CD4-positive, alpha-beta T cell (primary cell): Measurements from ENCODE around the gene CHKA. TPM values are rescaled to one million over a fixed set of nuclear protein-coding genes. Genes with fewer than 3 reads are reported as not detected.

Experiments used
- ATAC-seq: fragments of 200-7000 bp; cut with Tn5 transposase; one replicate; pipeline ENCODE4 v1.10.0; 2022; ENCODE audit warnings: mild to moderate bottlenecking; ENCODE audit not compliant: poor library complexity
- CTCF ChIA-PET: fragments of 350-600 bp; sonication (Branson Sonifier 250); formaldehyde crosslinking; loops from one replicate; lab custom pipeline; 2021; ENCODE audit warnings: antibody characterized with exemption, inconsistent platforms; lab: Charles Lee
- POLR2A ChIA-PET: fragments of 350-600 bp; sonication (Branson Sonifier 250); formaldehyde crosslinking; loops from one replicate; lab custom pipeline; 2021; ENCODE audit warnings: antibody characterized with exemption, inconsistent platforms; lab: Charles Lee
- DNase-seq, 14 experiments: peaks; one replicate each; pipeline ENCODE4 v3.0.0-alpha.2; 2013 to 2020; ENCODE audit warnings: mixed read lengths in 2 of 14
- H3K27ac ChIP-seq, 2 donors: one replicate each; pipeline versions ENCODE4 v1.5.1 to v1.7.0; 2013; ENCODE audit warnings: low read length in 2 of 2, low read depth in 1 of 2, mild to moderate bottlenecking in 1 of 2
- H3K27me3 ChIP-seq, 2 experiments: 1 replicate in 1 of 2; 2 replicates in 1 of 2; pipeline versions ENCODE4 v1.6.1 to v1.7.0; 2013; ENCODE audit warnings: low read length in 2 of 2, control low read depth in 1 of 2, mild to moderate bottlenecking in 1 of 2, moderate library complexity in 1 of 2; ENCODE audit not compliant: insufficient read depth in 2 of 2, control insufficient read depth in 1 of 2
- H3K36me3 ChIP-seq: one replicate; pipeline ENCODE4 v1.6.1; 2013; ENCODE audit warnings: low read length, control low read depth; ENCODE audit not compliant: insufficient read depth
- H3K4me1 ChIP-seq: one replicate; pipeline ENCODE4 v1.6.1; 2013; ENCODE audit warnings: low read length, control low read depth; ENCODE audit not compliant: insufficient read depth
- H3K4me3 ChIP-seq: one replicate; pipeline ENCODE4 v1.5.1; 2013; ENCODE audit warnings: mild to moderate bottlenecking, low read length, moderate library complexity
- H3K9me3 ChIP-seq, 2 experiments: 1 replicate in 1 of 2; 2 replicates in 1 of 2; pipeline versions ENCODE4 v1.6.1 to v1.7.0; 2013; ENCODE audit warnings: low read length in 2 of 2, mild to moderate bottlenecking in 2 of 2, control low read depth in 1 of 2, moderate library complexity in 1 of 2; ENCODE audit not compliant: control insufficient read depth in 1 of 2, insufficient read depth in 1 of 2
- H3K27ac Mint-ChIP-seq: one replicate; pipeline ENCODE4 v1.8.0; 2020; ENCODE audit warnings: mixed read lengths
- H3K27me3 Mint-ChIP-seq: one replicate; pipeline ENCODE4 v1.8.0; 2021; ENCODE audit warnings: mixed read lengths
- H3K36me3 Mint-ChIP-seq: one replicate; pipeline ENCODE4 v1.8.0; 2021; ENCODE audit warnings: low read depth, mixed read lengths
- H3K4me1 Mint-ChIP-seq: one replicate; pipeline ENCODE4 v1.8.0; 2021; ENCODE audit warnings: low read depth, mixed read lengths
- H3K4me3 Mint-ChIP-seq: one replicate; pipeline ENCODE4 v1.8.0; 2020; ENCODE audit warnings: mild to moderate bottlenecking, mixed read lengths
- H3K9me3 Mint-ChIP-seq: one replicate; pipeline ENCODE4 v1.8.0; 2020; ENCODE audit warnings: mixed read lengths
- CTCF ChIP-seq: fragments of 200-600 bp; IDR thresholded peaks from one replicate; pipeline ENCODE4 v1.8.0; 2022; ENCODE audit warnings: antibody characterized with exemption, mild to moderate bottlenecking
- intact Hi-C, 2 experiments: fragments of 100-400 bp; cut with DNase I in 1 of 2; cut with micrococcal nuclease in 1 of 2; formaldehyde crosslinking; loops; one replicate each; pipeline versions ENCODE4 v1.15.1 to v1.9.0; 2023 to 2025; cut with DNase I, micrococcal nuclease
- total RNA-seq, 174 experiments: library from RNA in 2 of 174; stranded (reverse) in 2 of 174; gene quantifications; one replicate each; pipeline ENCODE4 v1.2.3 and lab custom pipeline; 2021 to 2026

The CHKA gene
- total RNA-seq, 2 experiments from 2014 or later, result 30.1 to 31.4 TPM

- Histone ChIP-seq H3K4me3 (no peak overlapping the region), H3K27me3 (no peaks in the 10 kb centered on the region), H3K4me1 (peaks cover 18% of the 10 kb centered on the region), H3K9me3 (no peaks in the 10 kb centered on the region), H3K36me3 (no peaks in the 10 kb centered on the region), H3K27ac (no peak overlapping the region)
- ChIA-PET CTCF (no interaction called here), POLR2A (no interaction called here)
- peaks cover 10% of the 10 kb centered on the region for H3K4me1 Mint-ChIP-seq
- TF ChIP-seq CTCF, result no peak
- H3K27me3 Mint-ChIP-seq, result no peaks in the 10 kb centered on the region
- no peak for DNase-seq
- H3K4me3 Mint-ChIP-seq, result no peak overlapping the region
- H3K9me3 Mint-ChIP-seq, result no peaks in the 10 kb centered on the region
- ATAC-seq, result no peak
- H3K27ac Mint-ChIP-seq, result no peak overlapping the region
- H3K36me3 Mint-ChIP-seq, result no peaks in the 10 kb centered on the region
- intact Hi-C loops, result no loop called here
Measured at GRCh38 chr11:68140496-68141245, 19.5 kb upstream of the CHKA start.

GRCh38 chr11:68138237-68138636 is 17.0 kb upstream of the CHKA start:
- no peak overlapping the region for H3K4me3 ChIP-seq
- DNase-seq (no peak), ATAC-seq (no peak)
- CTCF ChIA-PET, result no interaction called here
- H3K36me3 ChIP-seq, result no peaks in the 10 kb centered on the region
- Mint-ChIP-seq H3K36me3 (no peaks in the 10 kb centered on the region), H3K9me3 (peaks cover 5% of the 10 kb centered on the region), H3K27me3 (no peaks in the 10 kb centered on the region), H3K4me1 (peaks cover 15% of the 10 kb centered on the region), H3K27ac (no peak overlapping the region), H3K4me3 (no peak overlapping the region)
- H3K27me3 ChIP-seq, result no peaks in the 10 kb centered on the region
- intact Hi-C loops, result no loop called here
- POLR2A ChIA-PET, result no interaction called here
- TF ChIP-seq CTCF, result no peak
- H3K4me1 ChIP-seq, result peaks cover 18% of the 10 kb centered on the region
- peaks cover 0 to 3% of the 10 kb centered on the region in 2 experiments for H3K9me3 ChIP-seq
- no peak overlapping the region for H3K27ac ChIP-seq

- Histone ChIP-seq H3K27me3 (no peaks in the 10 kb centered on the region), H3K36me3 (no peaks in the 10 kb centered on the region), H3K27ac (no peak overlapping the region), H3K9me3 (peaks cover 0 to 7% of the 10 kb centered on the region in 2 experiments), H3K4me3 (no peak overlapping the region), H3K4me1 (peaks cover 18% of the 10 kb centered on the region)
- peaks cover 15% of the 10 kb centered on the region for H3K4me1 Mint-ChIP-seq
- H3K4me3 Mint-ChIP-seq, result no peak overlapping the region
- POLR2A ChIA-PET, result no interaction called here
- no peaks in the 10 kb centered on the region for H3K27me3 Mint-ChIP-seq
- ATAC-seq (no peak), DNase-seq (no peak)
- H3K36me3 Mint-ChIP-seq, result no peaks in the 10 kb centered on the region
- peaks cover 5% of the 10 kb centered on the region for H3K9me3 Mint-ChIP-seq
- no peak for TF ChIP-seq CTCF
- CTCF ChIA-PET, result no interaction called here
- H3K27ac Mint-ChIP-seq, result no peak overlapping the region
- intact Hi-C loops, result no loop called here
Measured at GRCh38 chr11:68137833-68138232, 16.6 kb upstream of the CHKA start.
